Activated T-helper 2 cell treated with anti-CD3 and anti-CD28 coated beads, Interferon-gamma antibody, Interleukin-2, Interleukin-4, amounts not matched to agents 10 μg/mL and 5 μg/mL and 100 μg/mL, durations not matched to agents 14 hours and 24 hours and 36 hours (primary cell): ENCODE data around the gene GNA15. TPM values are rescaled to one million over a fixed set of nuclear protein-coding genes. Genes with fewer than 3 reads are reported as not detected.

Experiments
- total RNA-seq: library from RNA; stranded (reverse); gene quantifications from 2 replicates; pipeline ENCODE4 v1.2.3, GENCODE V29; 2022

GNA15 gene
- total RNA-seq, 1 donor from 2014 or later: 174 TPM

Other genes with a start within 250 kb of the GNA15 start
- gene ZNF57, start 235.1 kb upstream of the GNA15 start, total RNA-seq: 2.7 and 3.1 TPM in 2 replicates
- 3.5 and 4.0 TPM in 2 replicates for gene ZNF77, start 191.1 kb upstream of the GNA15 start, total RNA-seq
- gene TLE6, start 158.5 kb upstream of the GNA15 start, total RNA-seq: 1.4 and 1.5 TPM in 2 replicates
- gene TLE2, start 106.8 kb upstream of the GNA15 start, total RNA-seq: 2.2 and 2.4 TPM in 2 replicates
- gene TLE5, start 73.5 kb upstream of the GNA15 start, total RNA-seq: 428 and 432 TPM in 2 replicates
- 5.6 and 7.1 TPM in 2 replicates for gene GNA11, start 41.7 kb upstream of the GNA15 start, total RNA-seq
- gene S1PR4, start 42.7 kb downstream of the GNA15 start, total RNA-seq: 48.5 and 48.9 TPM in 2 replicates
- 86.3 and 88.1 TPM in 2 replicates for gene NCLN, start 49.9 kb downstream of the GNA15 start, total RNA-seq
- 0.16 and 0.18 TPM in 2 replicates for gene CELF5, start 88.6 kb downstream of the GNA15 start, total RNA-seq
- 16.5 and 17.3 TPM in 2 replicates for gene NFIC, start 230.6 kb downstream of the GNA15 start, total RNA-seq